Kasumi-1 (cell line): ENCODE measurements around the gene SPRYD3.

Source experiments
- DNase-seq, 2 experiments: peaks; one replicate each; lab custom pipeline; 2025; lab: John Stamatoyannopoulos, UW

SPRYD3 gene

DNA sequence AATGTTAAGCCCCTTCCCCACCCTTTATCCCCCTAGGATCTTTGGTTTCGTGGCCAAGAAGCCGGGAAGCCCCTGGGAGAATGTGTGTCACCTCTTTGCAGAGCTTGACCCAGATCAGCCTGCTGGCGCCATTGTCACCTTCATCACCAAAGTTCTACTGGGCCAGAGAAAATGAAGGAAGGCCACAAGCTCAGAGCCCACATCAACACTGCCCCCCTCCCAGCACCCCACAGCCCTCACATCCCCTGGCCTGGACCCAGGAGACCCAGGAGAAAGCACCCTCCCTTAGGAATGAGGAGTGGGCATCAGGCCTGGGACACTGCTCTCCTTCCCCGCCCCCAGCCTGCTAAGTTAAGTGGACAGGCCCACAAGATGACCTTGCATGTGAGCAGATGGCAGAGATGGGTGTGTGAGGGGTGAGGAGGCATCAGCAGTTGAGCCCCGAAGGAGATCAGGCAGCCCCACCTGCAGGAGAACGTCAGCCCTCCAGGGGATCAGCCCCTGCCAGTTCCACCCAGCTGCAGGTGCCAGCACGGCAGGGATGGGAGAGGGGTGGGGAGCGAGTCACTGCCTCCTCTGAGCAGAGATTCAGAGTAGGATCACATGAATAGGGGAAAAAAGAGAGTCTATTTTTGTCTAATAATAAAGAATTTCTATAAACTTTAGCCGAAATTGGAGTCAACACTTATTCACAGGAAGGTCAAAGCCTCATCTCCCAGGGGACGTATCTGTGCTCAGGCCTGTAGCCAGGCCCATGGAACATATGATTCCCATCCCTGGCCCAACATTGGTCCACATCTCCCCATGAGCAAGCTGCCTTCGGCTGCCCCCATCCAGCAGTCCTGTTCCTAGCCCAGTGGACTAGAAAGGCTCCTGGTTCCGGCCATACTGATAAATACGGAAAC lies 15.2 kb downstream of the SPRYD3 start:
- DNase-seq: no peak

- no peak for DNase-seq
Observed at GRCh38 chr12:53062977-53063707, 16.0 kb downstream of the SPRYD3 start.

DNA sequence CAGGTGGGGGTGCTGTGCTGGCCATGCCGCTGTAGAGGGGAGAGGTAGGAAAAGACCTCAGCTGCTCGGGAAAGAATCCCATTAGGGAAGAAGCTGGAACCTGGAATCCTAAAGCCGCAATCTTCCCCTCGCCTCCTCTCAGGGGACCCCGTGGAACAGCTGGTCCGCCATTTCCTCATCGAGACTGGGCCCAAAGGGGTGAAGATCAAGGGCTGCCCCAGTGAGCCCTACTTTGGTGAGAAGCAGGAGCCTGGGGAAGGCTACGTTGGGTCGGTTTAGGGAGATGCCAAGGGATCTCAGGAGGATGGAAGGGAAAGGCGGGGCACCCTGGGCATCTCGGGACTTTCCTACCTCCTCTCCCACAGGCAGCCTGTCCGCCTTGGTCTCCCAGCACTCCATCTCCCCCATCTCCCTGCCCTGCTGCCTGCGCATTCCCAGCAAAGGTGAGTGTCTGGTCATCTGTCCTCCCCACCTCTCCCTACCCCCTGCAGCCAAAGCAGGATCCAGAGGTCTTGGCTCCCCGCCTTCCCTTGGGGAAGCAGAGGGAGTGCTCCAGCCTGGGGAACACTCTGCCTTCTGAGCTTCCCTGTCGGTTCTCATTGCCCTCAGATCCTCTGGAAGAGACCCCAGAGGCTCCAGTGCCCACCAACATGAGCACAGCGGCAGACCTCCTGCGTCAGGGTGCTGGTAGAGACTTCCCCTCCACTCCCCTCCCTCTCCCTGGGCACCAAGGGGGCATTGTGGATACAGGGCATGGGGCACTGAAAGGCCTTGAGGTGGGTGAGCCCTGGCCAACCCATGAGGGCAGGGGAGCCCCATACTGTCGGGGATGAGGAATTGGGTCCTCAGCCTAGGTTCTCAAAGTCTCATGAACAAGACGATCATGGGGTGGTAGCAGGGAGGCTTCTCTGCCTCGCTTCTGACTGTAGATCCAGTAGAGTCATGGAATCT lies 16.9 kb downstream of the SPRYD3 start:
- DNase-seq: no peak

- DNase-seq: no peak
Observed at GRCh38 chr12:53061404-53062010, 17.7 kb downstream of the SPRYD3 start.

GRCh38 chr12:53060721-53061276 lies 18.4 kb downstream of the SPRYD3 start:
- no peak for DNase-seq

GRCh38 chr12:53060064-53060720 lies 19.0 kb downstream of the SPRYD3 start:
- DNase-seq: no peak

- no peak for DNase-seq
Observed at GRCh38 chr12:53059434-53060063, 19.6 kb downstream of the SPRYD3 start.

DNA sequence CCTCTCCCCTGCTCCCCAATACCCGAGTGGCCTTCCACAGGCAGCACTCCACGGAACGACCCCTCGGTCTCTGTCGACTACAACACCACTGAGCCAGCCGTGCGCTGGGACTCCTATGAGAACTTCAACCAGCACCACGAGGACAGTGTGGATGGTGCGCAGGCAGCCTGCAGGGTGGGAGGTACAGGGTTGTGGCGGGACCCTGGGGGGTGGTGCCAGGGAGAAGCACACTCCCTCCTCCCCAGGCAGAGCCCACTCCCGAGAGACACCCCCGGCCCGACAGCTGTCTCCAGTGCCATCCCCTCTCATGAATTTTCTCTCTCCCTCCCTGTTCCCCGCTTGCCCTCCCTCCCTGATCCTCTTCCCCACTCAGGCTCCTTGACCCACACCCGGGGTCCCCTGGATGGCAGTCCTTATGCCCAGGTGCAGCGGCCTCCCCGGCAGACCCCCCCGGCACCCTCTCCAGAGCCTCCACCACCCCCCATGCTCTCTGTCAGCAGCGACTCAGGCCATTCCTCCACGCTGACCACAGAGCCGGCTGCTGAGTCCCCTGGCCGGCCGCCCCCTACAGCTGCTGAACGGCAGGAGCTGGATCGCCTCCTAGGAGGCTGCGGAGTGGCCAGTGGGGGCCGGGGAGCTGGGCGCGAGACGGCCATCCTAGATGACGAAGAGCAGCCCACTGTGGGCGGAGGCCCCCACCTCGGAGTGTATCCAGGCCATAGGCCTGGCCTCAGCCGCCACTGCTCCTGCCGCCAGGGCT lies 20.3 kb downstream of the SPRYD3 start:
- DNase-seq: no peak

- no peak for DNase-seq
Observed at GRCh38 chr12:53057816-53058500, 21.2 kb downstream of the SPRYD3 start.

- DNase-seq: no peak
Observed at GRCh38 chr12:53056901-53057300, 22.3 kb downstream of the SPRYD3 start.

GRCh38 chr12:53056296-53056695 lies 22.9 kb downstream of the SPRYD3 start:
- DNase-seq: no peak

GRCh38 chr12:53055471-53056266 lies 23.5 kb downstream of the SPRYD3 start:
- peak in 1 of 2 experiments; percentile 15 for DNase-seq

- peak; percentile 88 to 90 for DNase-seq
Observed at GRCh38 chr12:53054112-53054878, 24.9 kb downstream of the SPRYD3 start.

- peak in 1 of 2 experiments; percentile 24 for DNase-seq
Observed at GRCh38 chr12:53053218-53054111, 25.7 kb downstream of the SPRYD3 start.

DNA sequence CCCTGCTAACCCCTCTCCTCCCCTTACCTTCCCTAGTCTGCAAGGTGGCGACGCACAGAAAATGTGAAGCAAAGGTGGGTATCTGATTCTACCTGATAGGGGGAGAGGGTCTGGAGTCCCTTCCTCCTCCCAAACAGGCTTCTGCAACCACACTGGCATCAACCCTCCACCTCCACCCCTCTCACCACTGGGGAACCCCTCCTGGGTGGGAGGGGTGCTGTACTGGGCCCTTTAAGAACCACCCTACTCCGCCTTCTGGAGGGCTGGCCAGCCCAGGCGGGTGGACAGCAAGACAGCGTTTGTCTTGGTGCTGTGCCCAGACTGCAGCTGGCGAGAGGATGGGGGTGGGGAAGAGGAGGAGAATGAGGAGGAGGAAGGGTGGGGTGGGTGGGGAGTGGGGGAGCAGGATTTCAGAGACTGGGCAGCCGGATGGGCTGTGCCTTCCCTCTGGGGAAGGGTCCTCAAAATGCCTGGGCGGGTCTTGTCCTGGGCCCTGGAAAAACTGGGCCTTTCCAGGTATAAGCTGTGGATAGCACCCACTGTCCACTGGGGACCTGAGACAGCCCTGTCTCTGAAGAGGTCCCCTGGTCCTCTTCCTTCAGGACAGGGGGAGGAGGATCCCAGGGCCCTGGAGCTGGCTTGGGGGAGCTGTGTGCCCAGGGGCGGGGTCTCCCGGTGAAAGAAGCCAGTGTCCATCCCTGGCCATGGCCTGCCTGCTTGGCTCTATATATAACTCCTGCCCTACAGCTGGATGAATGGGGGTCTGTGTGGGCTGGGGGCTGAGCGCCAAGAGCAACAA lies 26.6 kb downstream of the SPRYD3 start:
- DNase-seq: no peak
